Esophagus (tissue), 2 donors: ENCODE data around the gene KCNJ18. TPM values are rescaled to one million over a fixed set of nuclear protein-coding genes. Genes with fewer than 3 reads are reported as not detected.
"Not testable (repeated sequence)": the region's sequence is repeated elsewhere in the genome, so short reads cannot be mapped to it uniquely, and the experiment has no call there.

Experiments used
- H3K27ac ChIP-seq, 2 donors: one replicate each; pipeline ENCODE4 v1.5.1; 2013; ENCODE audit warnings: low read depth in 2 of 2, mild to moderate bottlenecking in 2 of 2, inconsistent platforms in 1 of 2, low read length in 1 of 2, moderate library complexity in 1 of 2
- H3K27me3 ChIP-seq, 2 donors: one replicate each; pipeline ENCODE4 v1.6.1; 2013; ENCODE audit warnings: low read length in 2 of 2, control low read depth in 1 of 2, mild to moderate bottlenecking in 1 of 2; ENCODE audit not compliant: insufficient read depth in 2 of 2, control insufficient read depth in 1 of 2
- H3K36me3 ChIP-seq, 2 donors: one replicate each; pipeline ENCODE4 v1.6.1; 2013; ENCODE audit warnings: low read length in 1 of 2; ENCODE audit not compliant: control insufficient read depth in 2 of 2, insufficient read depth in 2 of 2
- H3K4me1 ChIP-seq, 2 donors: one replicate each; pipeline ENCODE4 v1.6.1; 2013; ENCODE audit warnings: low read length in 1 of 2; ENCODE audit not compliant: control insufficient read depth in 2 of 2, insufficient read depth in 2 of 2
- H3K4me3 ChIP-seq, 2 donors: one replicate each; pipeline ENCODE4 v1.5.1; 2013; ENCODE audit warnings: low read length in 2 of 2, mild to moderate bottlenecking in 2 of 2, low read depth in 1 of 2, moderate library complexity in 1 of 2
- H3K9me3 ChIP-seq, 2 donors: one replicate each; pipeline ENCODE4 v1.6.1; 2013; ENCODE audit warnings: mild to moderate bottlenecking in 2 of 2, low read depth in 1 of 2, low read length in 1 of 2, moderate library complexity in 1 of 2; ENCODE audit not compliant: control insufficient read depth in 2 of 2, insufficient read depth in 1 of 2
- WGBS, 2 donors: extraction: QIAGEN DNeasy Blood & Tissue Kit; methylation state at CpG; one replicate each; pipeline ENCODE4 v1.1.7; 2013; 5-methylcytosine and 5-hydroxymethylcytosine counted together
- polyA plus RNA-seq, 2 donors: library from polyadenylated mRNA; stranded (reverse); fragments of 200-250 nt; gene quantifications; one replicate each; pipeline ENCODE4 v1.2.3, GENCODE V29; 2013
- donor health status: healthy with polysubstance abuse.
- donor health status: Bipolar disorder and iron deficiency.

The KCNJ18 gene
- polyA plus RNA-seq, 2 donors = 0.11 to 0.24 TPM

DNA sequence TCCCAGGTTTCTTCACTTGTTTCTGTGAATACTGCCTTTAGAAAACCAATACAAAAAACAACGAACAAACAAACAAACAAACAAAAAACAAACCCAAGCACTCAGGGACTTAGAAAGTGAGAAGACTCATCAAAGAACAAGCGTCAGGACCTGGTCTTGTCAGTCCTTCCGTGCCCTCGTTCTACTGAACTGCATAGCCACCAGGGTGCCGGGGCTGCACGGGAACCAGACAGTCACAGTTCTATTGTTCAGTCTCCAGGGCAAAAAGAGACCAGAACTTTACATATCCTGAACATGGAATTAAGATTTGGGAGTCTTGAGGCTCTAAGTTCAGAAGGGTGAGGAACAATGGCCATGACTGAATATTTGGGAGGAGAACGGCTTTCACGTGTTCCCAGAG, 28.2 kb downstream of the KCNJ18 start:
- H3K4me3 ChIP-seq, H3K4me1 ChIP-seq, H3K27ac ChIP-seq, H3K27me3 ChIP-seq, H3K9me3 ChIP-seq, H3K36me3 ChIP-seq: not testable (repeated sequence)
- 71 to 78% methylated on average over 8 of the region's 8 CpGs for WGBS, 2 donors

DNA sequence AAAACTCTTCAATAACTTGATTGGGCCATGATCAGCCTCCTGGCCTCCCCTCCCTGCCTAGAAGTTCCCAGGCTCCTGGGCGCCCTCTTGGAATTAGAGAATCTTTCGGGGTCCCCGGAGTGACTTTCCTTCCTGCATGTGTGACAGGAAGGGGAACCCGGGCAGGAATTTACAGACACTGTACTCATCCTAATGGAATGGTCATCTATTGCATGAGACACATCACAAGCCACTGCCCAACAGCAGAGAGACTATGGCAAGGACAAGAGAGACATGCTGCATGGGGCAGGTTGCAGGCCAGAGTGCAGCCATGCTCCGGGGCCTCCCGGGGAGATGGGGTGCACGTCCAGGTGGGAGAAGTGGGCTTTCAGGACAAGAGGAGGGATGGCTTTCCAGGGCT, 29.9 kb downstream of the KCNJ18 start:
- not testable (repeated sequence) for H3K4me1 ChIP-seq, H3K36me3 ChIP-seq, H3K27ac ChIP-seq, H3K27me3 ChIP-seq, H3K4me3 ChIP-seq, H3K9me3 ChIP-seq
- WGBS, 2 donors = 56 to 63% methylated on average over 6 to 7 of the region's 7 CpGs

DNA sequence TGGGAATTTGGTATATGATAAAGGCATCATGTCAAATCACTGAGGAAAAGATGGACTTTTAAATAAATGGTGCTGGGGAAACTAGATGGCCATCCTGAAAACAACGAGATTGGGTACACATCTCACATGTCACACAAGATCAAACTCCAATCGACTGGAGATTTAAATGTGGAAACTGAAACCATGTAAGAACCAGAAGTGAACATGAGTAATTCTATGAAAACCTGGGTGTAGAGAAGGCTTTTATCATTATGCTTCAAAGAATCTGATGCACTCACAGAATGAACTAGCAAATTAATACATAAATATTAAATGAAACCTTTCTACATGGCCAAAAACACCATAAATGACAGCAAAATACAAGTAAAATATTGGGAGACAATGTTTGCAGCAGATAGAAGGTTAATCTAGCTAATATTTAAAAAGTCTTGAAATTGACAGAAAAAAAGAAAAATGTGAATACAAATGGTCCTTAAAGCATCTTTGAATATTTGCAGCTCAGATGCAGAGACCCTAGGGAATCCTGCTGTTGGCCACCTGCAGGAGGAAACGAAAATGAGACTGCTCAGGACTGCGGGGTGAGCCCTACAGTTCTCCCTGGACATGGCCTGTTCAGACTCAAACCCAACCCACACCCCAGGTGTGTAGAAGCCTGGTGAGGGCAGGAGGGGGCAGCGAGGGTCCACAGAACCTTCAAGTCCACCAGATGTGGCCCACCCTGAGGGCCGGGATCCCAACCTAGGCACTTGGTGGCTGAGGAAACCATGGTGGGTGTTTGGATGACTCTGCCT, 32.1 kb downstream of the KCNJ18 start:
- not testable (repeated sequence) for H3K4me3 ChIP-seq, H3K4me1 ChIP-seq, H3K36me3 ChIP-seq, H3K27me3 ChIP-seq, H3K27ac ChIP-seq, H3K9me3 ChIP-seq
- WGBS, 2 donors = 66 to 75% methylated on average over 4 to 5 of the region's 6 CpGs

DNA sequence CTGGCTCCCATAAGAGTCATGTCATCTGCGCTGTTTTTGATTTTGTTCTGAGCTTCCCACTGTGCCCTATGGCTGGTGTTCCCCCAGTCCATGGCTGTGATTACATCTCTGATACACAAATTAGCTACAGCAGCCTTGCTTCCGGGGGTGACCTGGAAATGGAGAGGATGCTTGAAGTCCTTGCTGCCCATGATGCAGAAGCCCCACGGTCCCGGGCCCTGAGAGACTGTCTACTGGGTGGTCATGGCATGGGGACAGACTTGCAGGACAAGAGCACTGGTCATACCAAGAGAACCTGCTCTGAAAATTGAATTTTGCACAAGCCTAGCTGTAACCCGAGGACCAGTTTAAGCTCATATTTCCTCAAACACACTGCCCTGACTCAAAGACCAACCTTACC, 38.8 kb downstream of the KCNJ18 start:
- H3K27me3 ChIP-seq, H3K4me1 ChIP-seq, H3K4me3 ChIP-seq, H3K9me3 ChIP-seq, H3K36me3 ChIP-seq, H3K27ac ChIP-seq: not testable (repeated sequence)
- 80 to 83% methylated on average over 5 of the region's 5 CpGs for WGBS, 2 donors

DNA sequence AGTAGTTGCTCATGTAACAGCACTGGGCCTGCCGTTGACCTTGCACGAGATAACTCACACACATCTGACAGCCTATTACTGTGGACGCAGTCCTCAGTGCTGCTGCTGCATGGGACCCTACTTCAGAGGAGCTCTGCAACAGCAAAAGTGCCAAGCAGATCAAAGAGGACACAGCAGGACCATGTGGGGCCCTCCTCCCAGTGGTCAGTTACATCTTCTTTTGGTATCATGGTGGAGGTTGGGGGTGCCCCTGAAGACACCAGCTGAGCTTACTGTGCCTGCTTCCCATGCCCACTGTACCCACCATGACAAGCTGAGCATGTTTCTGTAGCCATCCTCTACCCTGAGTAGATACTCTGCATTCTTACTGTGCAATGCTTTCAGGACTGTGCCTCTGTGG, 41.6 kb downstream of the KCNJ18 start:
- not testable (repeated sequence) for H3K9me3 ChIP-seq, H3K4me3 ChIP-seq, H3K27me3 ChIP-seq, H3K4me1 ChIP-seq, H3K36me3 ChIP-seq, H3K27ac ChIP-seq
- 81 to 93% methylated on average over 3 of the region's 3 CpGs for WGBS, 2 donors

DNA sequence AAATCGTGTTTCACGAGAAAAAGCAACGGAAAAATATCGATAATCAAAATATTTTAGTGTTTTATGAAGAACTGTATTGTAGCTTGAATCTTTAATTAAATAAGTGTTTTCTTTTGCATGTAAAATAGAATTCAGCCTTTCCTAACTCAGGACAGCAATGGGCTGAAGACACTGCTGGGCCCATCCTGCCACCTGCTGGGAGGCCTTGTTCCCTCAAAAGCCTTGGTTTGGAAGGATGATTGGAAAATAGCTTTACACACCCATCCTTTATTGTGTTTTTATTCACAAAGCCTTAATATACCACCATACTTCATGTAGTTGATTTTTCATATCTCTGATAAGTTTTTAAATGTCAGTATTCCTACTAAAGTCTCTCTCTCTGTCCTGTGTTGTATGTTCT, 43.5 kb downstream of the KCNJ18 start:
- H3K36me3 ChIP-seq, H3K4me1 ChIP-seq, H3K27ac ChIP-seq, H3K4me3 ChIP-seq, H3K27me3 ChIP-seq, H3K9me3 ChIP-seq: not testable (repeated sequence)
- WGBS, 2 donors = 92 to 93% methylated on average over 4 of the region's 4 CpGs

DNA sequence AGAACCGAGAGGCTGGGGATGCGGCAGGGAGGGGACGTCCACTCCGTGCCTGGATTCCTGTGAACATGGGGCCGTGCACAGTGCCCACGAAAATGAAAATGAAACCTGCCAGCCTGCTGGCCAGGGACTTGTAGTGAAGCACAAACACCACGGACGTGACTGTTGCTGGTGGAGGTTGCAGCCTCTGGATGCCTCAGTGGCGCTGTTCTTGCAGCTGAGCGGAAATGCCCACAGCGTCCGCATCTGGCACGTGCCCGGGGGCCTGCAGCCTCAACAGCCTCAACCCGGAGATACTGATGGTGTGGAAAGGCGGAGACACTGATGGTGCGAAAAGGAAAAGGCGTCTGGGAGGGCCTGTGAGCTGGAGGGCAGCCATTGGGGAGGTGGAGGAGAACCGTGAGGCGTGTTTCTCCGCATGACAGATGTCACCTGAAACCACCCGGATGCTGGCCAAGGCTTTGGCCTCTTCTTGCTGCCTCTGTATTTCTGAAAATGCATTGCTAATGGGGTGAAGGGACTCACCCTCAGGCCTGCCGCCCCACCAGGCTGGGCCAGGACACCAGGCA, 44.8 kb downstream of the KCNJ18 start:
- H3K27ac ChIP-seq, H3K36me3 ChIP-seq, H3K9me3 ChIP-seq, H3K4me3 ChIP-seq, H3K4me1 ChIP-seq, H3K27me3 ChIP-seq: not testable (repeated sequence)
- WGBS, 2 donors = 77 to 79% methylated on average over 17 to 21 of the region's 23 CpGs

DNA sequence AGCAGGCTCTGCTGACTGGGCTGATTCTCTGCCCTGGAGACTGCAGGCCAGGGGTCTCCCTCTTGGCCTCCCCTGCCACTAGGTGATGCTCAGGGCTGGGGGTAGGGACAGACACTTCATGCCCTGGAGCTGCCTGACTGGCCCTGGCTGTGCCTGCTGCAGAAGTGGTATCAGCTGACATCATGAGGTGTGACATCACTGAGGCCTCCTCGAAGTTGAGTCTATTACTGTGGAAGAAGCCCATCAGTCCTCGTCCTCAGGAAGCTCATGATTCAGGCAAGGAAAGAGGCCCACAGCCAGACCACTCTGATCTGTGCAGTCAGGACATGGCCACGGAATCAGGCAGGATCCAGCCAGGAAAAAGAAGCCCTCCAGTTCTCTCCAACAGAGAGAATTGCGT, 45.9 kb downstream of the KCNJ18 start:
- WGBS, 2 donors = 77 to 80% methylated on average over 2 of the region's 4 CpGs
- H3K27ac ChIP-seq, H3K27me3 ChIP-seq, H3K4me1 ChIP-seq, H3K9me3 ChIP-seq, H3K4me3 ChIP-seq, H3K36me3 ChIP-seq: not testable (repeated sequence)

DNA sequence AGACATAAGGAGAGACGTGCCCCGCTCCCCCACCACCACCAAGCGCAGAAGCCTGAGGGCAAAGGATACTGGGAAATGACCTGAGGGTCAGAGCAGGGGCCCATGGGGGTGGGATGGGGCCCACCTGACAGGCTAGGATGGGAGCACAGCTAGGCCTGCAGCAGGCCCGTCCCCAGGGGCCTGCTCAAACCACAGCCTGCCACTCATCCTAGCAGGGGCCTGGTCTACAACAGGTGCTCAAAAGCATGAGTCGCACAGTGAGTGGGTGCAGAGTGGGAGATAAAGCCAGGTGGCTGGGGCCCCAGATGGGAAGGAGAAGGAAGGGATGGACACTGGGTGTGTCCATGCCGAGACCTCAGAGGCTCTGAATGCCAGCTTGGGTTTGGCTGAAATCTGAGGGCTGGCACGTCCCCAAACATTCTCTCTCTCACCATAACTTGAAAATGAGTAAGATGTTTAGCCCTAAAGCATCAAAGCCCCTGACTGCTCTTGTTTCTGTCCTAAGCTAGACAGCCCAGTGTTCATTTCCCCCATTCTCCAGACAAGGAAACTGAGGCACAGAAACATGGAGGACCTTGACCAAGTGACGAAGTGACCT, 46.7 kb downstream of the KCNJ18 start:
- H3K27ac ChIP-seq, H3K4me3 ChIP-seq, H3K9me3 ChIP-seq, H3K36me3 ChIP-seq, H3K4me1 ChIP-seq, H3K27me3 ChIP-seq: not testable (repeated sequence)
- 47 to 62% methylated on average over 3 to 4 of the region's 8 CpGs for WGBS, 2 donors

DNA sequence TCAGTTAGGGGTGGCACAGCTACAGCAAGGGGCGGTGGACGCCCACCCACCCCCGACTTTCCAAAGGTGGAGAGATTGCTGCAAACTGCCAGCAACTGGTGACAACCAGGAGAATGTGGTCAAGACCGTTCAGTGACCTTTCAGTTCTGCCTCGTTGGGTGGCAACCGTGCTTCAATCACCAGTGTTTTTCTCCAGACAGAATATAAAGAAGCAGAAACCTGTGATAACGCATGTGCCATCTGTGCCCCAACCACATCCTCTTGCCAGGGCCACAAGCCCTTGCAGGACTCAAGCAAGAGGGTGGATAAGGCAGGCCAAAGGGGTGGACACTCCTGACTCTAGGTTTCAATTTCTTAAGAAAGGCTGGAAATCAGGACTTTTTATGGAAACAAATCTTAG, 47.2 kb downstream of the KCNJ18 start:
- WGBS, 2 donors = 60 to 79% methylated on average over 4 of the region's 7 CpGs

More for the DNA sequence above, 47.2 kb downstream of the KCNJ18 start:
- not testable (repeated sequence) for H3K9me3 ChIP-seq, H3K4me1 ChIP-seq, H3K36me3 ChIP-seq, H3K4me3 ChIP-seq, H3K27ac ChIP-seq, H3K27me3 ChIP-seq
